Panc1 (cell line): ENCODE results near the gene GALNT1. TPM values are rescaled to one million over a fixed set of nuclear protein-coding genes. Genes with fewer than 3 reads are reported as not detected.

Experiments
- ATAC-seq: fragments of 200-7000 bp; cut with Tn5 transposase; 2 replicates; pipeline ENCODE4 v1.9.1; 2020; ENCODE audit warnings: mild to moderate bottlenecking, moderate library complexity
- BruUV-seq: library from RNA; stranded (reverse); fragments of 400-500 nt; replicated peaks from 2 replicates; lab custom pipeline; 2021; lab: Mats Ljungman, UMichigan
- CTCF ChIA-PET: fragments of 300-600 bp; sonication (Branson Sonifier 250); formaldehyde crosslinking; loops from one replicate; lab custom pipeline; 2022; ENCODE audit warnings: antibody characterized with exemption; lab: Charles Lee
- POLR2A ChIA-PET: fragments of 300-600 bp; sonication (Branson Sonifier 250); formaldehyde crosslinking; loops from one replicate; lab custom pipeline; 2022; ENCODE audit warnings: antibody characterized with exemption; lab: Charles Lee
- DNase-seq: peaks from one replicate; pipeline ENCODE4 v3.0.0-alpha.2; 2010; ENCODE audit warnings: low read depth, low spot score
- H3K27ac ChIP-seq: 2 replicates; pipeline ENCODE4 v1.5.1; 2011; ENCODE audit warnings: mild to moderate bottlenecking, low read length, inconsistent platforms
- H3K27me3 ChIP-seq: fragments of 200-500 bp; sonication (Bioruptor generic); 2 replicates; pipeline ENCODE4 v1.6.0; 2014; ENCODE audit warnings: low read length, inconsistent platforms; ENCODE audit not compliant: control insufficient read depth, insufficient read depth
- H3K36me3 ChIP-seq: fragments of 200-500 bp; sonication (Bioruptor generic); 2 replicates; pipeline ENCODE4 v1.5.1; 2014; ENCODE audit warnings: inconsistent platforms, mild to moderate bottlenecking, low read length, moderate library complexity; ENCODE audit not compliant: control insufficient read depth, insufficient read depth
- H3K4me1 ChIP-seq: 2 replicates; pipeline ENCODE4 v1.5.1; 2011; ENCODE audit warnings: inconsistent platforms, mild to moderate bottlenecking, low read length, moderate library complexity; ENCODE audit not compliant: control insufficient read depth, insufficient read depth
- H3K4me3 ChIP-seq, 2 experiments: 2 replicates each; pipeline ENCODE4 v1.5.1; 2011 to 2012; ENCODE audit warnings: low read depth in 2 of 2, low read length in 2 of 2, mild to moderate bottlenecking in 2 of 2, inconsistent platforms in 1 of 2, moderate library complexity in 1 of 2
- H3K9me3 ChIP-seq: fragments of 200-500 bp; sonication (Bioruptor generic); 2 replicates; pipeline ENCODE4 v1.5.1; 2014; ENCODE audit warnings: low read depth, mild to moderate bottlenecking, inconsistent platforms, low read length, moderate library complexity; ENCODE audit not compliant: control insufficient read depth, insufficient read depth
- POLR2AphosphoS5 ChIP-seq: IDR thresholded peaks from 2 replicates; pipeline ENCODE4 v1.6.1; 2012; ENCODE audit warnings: mild to moderate bottlenecking, low read depth, low read length, moderate library complexity
- SIN3A ChIP-seq: IDR thresholded peaks from 2 replicates; pipeline ENCODE4 v1.6.1; 2012; ENCODE audit warnings: low read depth, mild to moderate bottlenecking, low read length, moderate library complexity, borderline replicate concordance; ENCODE audit not compliant: insufficient read depth
- TCF7L2 ChIP-seq: IDR thresholded peaks from 2 replicates; pipeline ENCODE4 v1.6.1; 2011; ENCODE audit warnings: mild to moderate bottlenecking, low read depth, low read length, inconsistent platforms
- in situ Hi-C: cut with HindIII; loops from 2 replicates; pipeline ENCODE4 v1.10.0; 2016; ENCODE audit warnings: low sequenced_read_pairs, low pct_unique_long_range_greater_than_20kb
- intact Hi-C: fragments of 100-400 bp; cut with micrococcal nuclease; formaldehyde crosslinking; loops from one replicate; pipeline ENCODE4 v1.10.0; 2022; ENCODE audit not compliant: unreplicated experiment
- total RNA-seq: library from RNA; stranded (reverse); gene quantifications from one replicate; pipeline ENCODE4 v1.2.1, GENCODE V29; 2021; ENCODE audit not compliant: unreplicated experiment
- TF ChIP-seq, protein P1 (sequence below): fragments of 450-650 bp; IDR thresholded peaks from 2 replicates; pipeline ENCODE4 v1.5.1; 2017; ENCODE audit warnings: mild to moderate bottlenecking
- TF ChIP-seq, protein P2 (sequence below), 2 experiments: IDR thresholded peaks; 2 replicates each; pipeline ENCODE4 v1.6.1; 2011 to 2012; ENCODE audit warnings: low read depth in 2 of 2, control low read depth in 1 of 2, low read length in 1 of 2, mild to moderate bottlenecking in 1 of 2, moderate library complexity in 1 of 2; ENCODE audit not compliant: insufficient read depth in 1 of 2

Gene GALNT1
- total RNA-seq, 1 experiment from 2014 or later: 147 TPM

DNA sequence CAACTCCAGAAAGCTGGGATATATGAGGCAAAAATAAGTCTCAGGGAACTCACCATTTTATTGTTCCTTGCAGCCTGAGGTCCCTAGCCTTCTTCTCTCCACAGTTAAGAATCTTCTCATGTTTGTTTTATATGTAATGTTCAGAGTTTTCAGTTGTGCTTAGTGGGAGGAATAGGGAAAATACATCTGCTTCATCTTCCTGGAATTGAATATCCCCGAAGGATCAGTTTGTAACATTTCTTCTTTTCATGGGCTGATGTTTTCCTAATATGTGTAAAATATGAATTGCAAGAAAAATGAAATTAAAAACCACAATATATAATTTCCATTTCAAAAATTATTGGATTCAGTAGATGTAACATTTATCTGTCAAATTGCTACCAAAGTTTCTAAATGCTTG is 8.0 kb downstream of the GALNT1 start:
- peaks cover 3% of the 10 kb centered on the region; the same call in 1 of the 2 replicates for H3K4me1 ChIP-seq
- no peaks in the 10 kb centered on the region for H3K27me3 ChIP-seq
- ChIA-PET CTCF (no interaction called here), POLR2A (no interaction called here)
- ATAC-seq: no peak
- intact Hi-C loops: no loop called here
- H3K4me3 ChIP-seq: no peak overlapping the region
- peaks cover 35% of the 10 kb centered on the region; the same call in 1 of the 2 replicates for H3K9me3 ChIP-seq
- TF ChIP-seq, protein P1, sequence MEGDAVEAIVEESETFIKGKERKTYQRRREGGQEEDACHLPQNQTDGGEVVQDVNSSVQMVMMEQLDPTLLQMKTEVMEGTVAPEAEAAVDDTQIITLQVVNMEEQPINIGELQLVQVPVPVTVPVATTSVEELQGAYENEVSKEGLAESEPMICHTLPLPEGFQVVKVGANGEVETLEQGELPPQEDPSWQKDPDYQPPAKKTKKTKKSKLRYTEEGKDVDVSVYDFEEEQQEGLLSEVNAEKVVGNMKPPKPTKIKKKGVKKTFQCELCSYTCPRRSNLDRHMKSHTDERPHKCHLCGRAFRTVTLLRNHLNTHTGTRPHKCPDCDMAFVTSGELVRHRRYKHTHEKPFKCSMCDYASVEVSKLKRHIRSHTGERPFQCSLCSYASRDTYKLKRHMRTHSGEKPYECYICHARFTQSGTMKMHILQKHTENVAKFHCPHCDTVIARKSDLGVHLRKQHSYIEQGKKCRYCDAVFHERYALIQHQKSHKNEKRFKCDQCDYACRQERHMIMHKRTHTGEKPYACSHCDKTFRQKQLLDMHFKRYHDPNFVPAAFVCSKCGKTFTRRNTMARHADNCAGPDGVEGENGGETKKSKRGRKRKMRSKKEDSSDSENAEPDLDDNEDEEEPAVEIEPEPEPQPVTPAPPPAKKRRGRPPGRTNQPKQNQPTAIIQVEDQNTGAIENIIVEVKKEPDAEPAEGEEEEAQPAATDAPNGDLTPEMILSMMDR: no peak
- TF ChIP-seq TCF7L2 (no peak), SIN3A (no peak), POLR2AphosphoS5 (no peak)
- TF ChIP-seq, protein P2, sequence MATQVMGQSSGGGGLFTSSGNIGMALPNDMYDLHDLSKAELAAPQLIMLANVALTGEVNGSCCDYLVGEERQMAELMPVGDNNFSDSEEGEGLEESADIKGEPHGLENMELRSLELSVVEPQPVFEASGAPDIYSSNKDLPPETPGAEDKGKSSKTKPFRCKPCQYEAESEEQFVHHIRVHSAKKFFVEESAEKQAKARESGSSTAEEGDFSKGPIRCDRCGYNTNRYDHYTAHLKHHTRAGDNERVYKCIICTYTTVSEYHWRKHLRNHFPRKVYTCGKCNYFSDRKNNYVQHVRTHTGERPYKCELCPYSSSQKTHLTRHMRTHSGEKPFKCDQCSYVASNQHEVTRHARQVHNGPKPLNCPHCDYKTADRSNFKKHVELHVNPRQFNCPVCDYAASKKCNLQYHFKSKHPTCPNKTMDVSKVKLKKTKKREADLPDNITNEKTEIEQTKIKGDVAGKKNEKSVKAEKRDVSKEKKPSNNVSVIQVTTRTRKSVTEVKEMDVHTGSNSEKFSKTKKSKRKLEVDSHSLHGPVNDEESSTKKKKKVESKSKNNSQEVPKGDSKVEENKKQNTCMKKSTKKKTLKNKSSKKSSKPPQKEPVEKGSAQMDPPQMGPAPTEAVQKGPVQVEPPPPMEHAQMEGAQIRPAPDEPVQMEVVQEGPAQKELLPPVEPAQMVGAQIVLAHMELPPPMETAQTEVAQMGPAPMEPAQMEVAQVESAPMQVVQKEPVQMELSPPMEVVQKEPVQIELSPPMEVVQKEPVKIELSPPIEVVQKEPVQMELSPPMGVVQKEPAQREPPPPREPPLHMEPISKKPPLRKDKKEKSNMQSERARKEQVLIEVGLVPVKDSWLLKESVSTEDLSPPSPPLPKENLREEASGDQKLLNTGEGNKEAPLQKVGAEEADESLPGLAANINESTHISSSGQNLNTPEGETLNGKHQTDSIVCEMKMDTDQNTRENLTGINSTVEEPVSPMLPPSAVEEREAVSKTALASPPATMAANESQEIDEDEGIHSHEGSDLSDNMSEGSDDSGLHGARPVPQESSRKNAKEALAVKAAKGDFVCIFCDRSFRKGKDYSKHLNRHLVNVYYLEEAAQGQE (IDR thresholded peaks at IDR 0.05; ENCODE audit: insufficient read depth in 1 of 2, low read depth in 2 of 2, low read length in 1 of 2): no peak
- no peak overlapping the region for H3K27ac ChIP-seq
- H3K36me3 ChIP-seq: no peaks in the 10 kb centered on the region
- no peak for DNase-seq
- in situ Hi-C loops: no loop called here
- no TSS peak for BruUV-seq

DNA sequence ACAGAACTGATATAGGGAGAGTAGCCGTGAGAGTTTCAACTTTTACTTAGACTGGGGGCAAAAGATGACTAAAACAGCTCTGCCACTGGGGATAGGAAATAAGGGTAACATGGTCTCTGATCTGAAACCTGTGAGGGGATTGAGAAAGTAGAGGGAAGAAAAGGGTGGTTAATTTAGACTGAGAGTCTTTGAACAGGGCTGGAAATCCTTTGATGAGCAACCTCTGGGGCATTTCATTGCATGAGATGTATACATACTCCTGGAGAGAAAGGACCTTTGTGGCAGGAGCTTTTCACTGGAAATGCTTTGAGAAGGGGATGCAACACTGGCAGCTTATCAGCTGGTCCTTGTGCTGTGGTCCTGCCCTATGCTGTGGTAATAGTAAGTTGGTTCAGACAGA is 9.4 kb downstream of the GALNT1 start:
- no peaks in the 10 kb centered on the region for H3K36me3 ChIP-seq
- in situ Hi-C loops (no loop called here), intact Hi-C loops (loop anchor here (10.0 kb wide), 1 partner anchor 54 kb away; no protein-coding TSS in a partner anchor)
- H3K4me3 ChIP-seq: no peak overlapping the region
- TF ChIP-seq POLR2AphosphoS5 (no peak), SIN3A (no peak), TCF7L2 (no peak)
- TF ChIP-seq, protein P1: no peak
- TF ChIP-seq, protein P2 (IDR thresholded peaks at IDR 0.05; ENCODE audit: insufficient read depth in 1 of 2, low read depth in 2 of 2, low read length in 1 of 2): no peak
- no peaks in the 10 kb centered on the region for H3K27me3 ChIP-seq
- ATAC-seq (no peak), DNase-seq (no peak)
- POLR2A ChIA-PET: no interaction called here
- peaks cover 22% of the 10 kb centered on the region; the same call in 1 of the 2 replicates for H3K9me3 ChIP-seq
- peaks cover 3% of the 10 kb centered on the region; the same call in 1 of the 2 replicates for H3K4me1 ChIP-seq
- CTCF ChIA-PET: no interaction called here
- no peak overlapping the region for H3K27ac ChIP-seq
- BruUV-seq: no TSS peak
